Neural progenitor cell (in vitro differentiated cells): ENCODE measurements around the gene DAGLB. TPM values are rescaled to one million over a fixed set of nuclear protein-coding genes. Genes with fewer than 3 reads are reported as not detected.

ENCODE experiments used
- DNase-seq: peaks from one replicate; pipeline ENCODE4 v3.0.0-alpha.2; 2016; ENCODE audit warnings: low spot score
- H2AFZ ChIP-seq: fragments of 200-600 bp; sonication (generic); replicated peaks from 2 replicates; pipeline ENCODE4 v1.6.1; 2016; ENCODE audit warnings: antibody characterized with exemption
- H3F3A ChIP-seq: fragments of 200-600 bp; sonication (generic); 2 replicates; pipeline ENCODE4 v1.6.1; 2016; ENCODE audit warnings: antibody characterized with exemption, low read depth
- H3K27ac ChIP-seq: fragments of 200-600 bp; sonication (generic); 2 replicates; pipeline ENCODE4 v1.5.1; 2016; ENCODE audit warnings: mild to moderate bottlenecking
- H3K27me3 ChIP-seq: fragments of 200-600 bp; sonication (generic); 2 replicates; pipeline ENCODE4 v1.6.1; 2016; ENCODE audit warnings: mild to moderate bottlenecking, moderate library complexity
- H3K36me3 ChIP-seq: fragments of 200-600 bp; sonication (generic); 2 replicates; pipeline ENCODE4 v1.5.1; 2016
- H3K4me1 ChIP-seq: fragments of 200-600 bp; sonication (generic); 2 replicates; pipeline ENCODE4 v1.6.1; 2016; ENCODE audit warnings: mixed run types
- H3K4me2 ChIP-seq: fragments of 200-600 bp; sonication (generic); 2 replicates; pipeline ENCODE4 v1.6.1; 2016
- H3K4me3 ChIP-seq: fragments of 200-600 bp; sonication (generic); 2 replicates; pipeline ENCODE4 v1.5.1; 2016
- H3K79me2 ChIP-seq: fragments of 200-600 bp; sonication (generic); 2 replicates; pipeline ENCODE4 v1.6.1; 2016; ENCODE audit warnings: low read depth
- H3K9ac ChIP-seq: fragments of 200-600 bp; sonication (generic); 2 replicates; pipeline ENCODE4 v1.6.1; 2016
- H3K9me3 ChIP-seq: fragments of 200-600 bp; sonication (generic); 2 replicates; pipeline ENCODE4 v1.5.1; 2016; ENCODE audit warnings: low read depth
- H4K20me1 ChIP-seq: fragments of 200-600 bp; sonication (generic); 2 replicates; pipeline ENCODE4 v1.6.1; 2016; ENCODE audit warnings: low read depth
- H3K27ac Mint-ChIP-seq: 3 replicates; pipeline ENCODE4 v1.8.0; 2021; ENCODE audit warnings: mixed read lengths
- H3K27me3 Mint-ChIP-seq: 2 replicates; pipeline ENCODE4 v1.8.0; 2022; ENCODE audit warnings: low read depth, mild to moderate bottlenecking, inconsistent platforms, moderate library complexity, mixed read lengths; ENCODE audit not compliant: insufficient read depth
- H3K36me3 Mint-ChIP-seq: 3 replicates; pipeline ENCODE4 v1.8.0; 2021; ENCODE audit warnings: mixed read lengths
- H3K4me1 Mint-ChIP-seq: 3 replicates; pipeline ENCODE4 v1.8.0; 2021; ENCODE audit warnings: mixed read lengths
- H3K4me3 Mint-ChIP-seq: 3 replicates; pipeline ENCODE4 v1.8.0; 2021; ENCODE audit warnings: mild to moderate bottlenecking, moderate library complexity, mixed read lengths
- H3K9me3 Mint-ChIP-seq: 3 replicates; pipeline ENCODE4 v1.8.0; 2020; ENCODE audit warnings: mixed read lengths
- CTCF ChIP-seq: fragments of 200-600 bp; sonication (generic); IDR thresholded peaks from 2 replicates; pipeline ENCODE4 v1.5.1; 2017; ENCODE audit warnings: antibody characterized with exemption, mild to moderate bottlenecking
- EZH2 ChIP-seq: fragments of 200-600 bp; sonication (generic); IDR thresholded peaks from 2 replicates; pipeline ENCODE4 v1.6.1; 2017; ENCODE audit warnings: antibody characterized with exemption, mild to moderate bottlenecking, moderate library complexity
- EZH2phosphoT487 ChIP-seq: fragments of 200-600 bp; sonication (generic); IDR thresholded peaks from 2 replicates; pipeline ENCODE4 v1.6.1; 2017; ENCODE audit warnings: antibody characterized with exemption
- total RNA-seq: library from RNA; depleted of rRNA; stranded (reverse); fragments of >200 nt; gene quantifications from 2 replicates; pipeline ENCODE4 v1.2.3, GENCODE V29; 2015; ENCODE audit warnings: low replicate concordance

DAGLB gene
- total RNA-seq, 1 donor from 2014 or later, result 28.0 TPM

GRCh38 chr7:6433784-6434615, 13.8 kb downstream of the DAGLB start:
- DNase-seq, result no peak
- Mint-ChIP-seq H3K9me3 (no peaks in the 10 kb centered on the region), H3K4me1 (no peaks in the 10 kb centered on the region), H3K4me3 (no peak overlapping the region), H3K36me3 (peaks cover 20% of the 10 kb centered on the region), H3K27ac (no peak overlapping the region), H3K27me3 (peaks cover 5% of the 10 kb centered on the region)
- peaks cover 9% of the 10 kb centered on the region for H3F3A ChIP-seq
- no peaks in the 10 kb centered on the region for H3K9me3 ChIP-seq
- no peaks in the 10 kb centered on the region for H3K27me3 ChIP-seq
- H3K79me2 ChIP-seq, result peaks cover 35% of the 10 kb centered on the region
- no peak overlapping the region for H3K4me3 ChIP-seq
- H3K4me1 ChIP-seq, result no peaks in the 10 kb centered on the region
- H4K20me1 ChIP-seq, result peaks cover 16% of the 10 kb centered on the region
- no peak for TF ChIP-seq EZH2phosphoT487
- TF ChIP-seq CTCF, result no peak
- TF ChIP-seq EZH2, result no peak
- no peak overlapping the region for H3K4me2 ChIP-seq
- H3K27ac ChIP-seq, result no peak overlapping the region
- H2AFZ ChIP-seq, result no peak overlapping the region
- no peaks in the 10 kb centered on the region for H3K36me3 ChIP-seq
- H3K9ac ChIP-seq, result no peak overlapping the region

GRCh38 chr7:6432781-6433180, 15.0 kb downstream of the DAGLB start:
- TF ChIP-seq EZH2phosphoT487 (no peak), EZH2 (no peak), CTCF (no peak)
- peak overlapping the region; percentile 60 for H3K27ac Mint-ChIP-seq
- no peak overlapping the region for H3K27ac ChIP-seq

GRCh38 chr7:6430974-6431373, 16.8 kb downstream of the DAGLB start:
- Histone ChIP-seq H4K20me1 (peaks cover 10% of the 10 kb centered on the region), H3K4me3 (no peak overlapping the region), H3K4me2 (no peak overlapping the region), H3F3A (peaks cover 3% of the 10 kb centered on the region), H3K79me2 (peaks cover 15% of the 10 kb centered on the region), H3K27me3 (no peaks in the 10 kb centered on the region), H2AFZ (no peak overlapping the region), H3K9me3 (no peaks in the 10 kb centered on the region), H3K9ac (no peak overlapping the region), H3K27ac (no peak overlapping the region), H3K36me3 (no peaks in the 10 kb centered on the region), H3K4me1 (no peaks in the 10 kb centered on the region)
- Mint-ChIP-seq H3K36me3 (peaks cover 24% of the 10 kb centered on the region), H3K4me1 (no peaks in the 10 kb centered on the region), H3K27ac (no peak overlapping the region), H3K27me3 (peaks cover 3% of the 10 kb centered on the region), H3K9me3 (no peaks in the 10 kb centered on the region), H3K4me3 (no peak overlapping the region)
- no peak for DNase-seq
- no peak for TF ChIP-seq CTCF
- no peak for TF ChIP-seq EZH2
- no peak for TF ChIP-seq EZH2phosphoT487

More at GRCh38 chr7:6432781-6433180, 15.0 kb downstream of the DAGLB start:
- no peaks in the 10 kb centered on the region for H3K9me3 Mint-ChIP-seq
- H3K4me3 Mint-ChIP-seq, result no peak overlapping the region
- no peak overlapping the region for H3K4me2 ChIP-seq
- no peaks in the 10 kb centered on the region for H3K36me3 ChIP-seq
- peaks cover 5% of the 10 kb centered on the region for H3K27me3 Mint-ChIP-seq
- H3K4me3 ChIP-seq, result no peak overlapping the region
- no peaks in the 10 kb centered on the region for H3K9me3 ChIP-seq
- no peaks in the 10 kb centered on the region for H3K4me1 ChIP-seq
- DNase-seq, result no peak
- H3K27me3 ChIP-seq, result no peaks in the 10 kb centered on the region
- H3K79me2 ChIP-seq, result peaks cover 22% of the 10 kb centered on the region
- H3F3A ChIP-seq, result peaks cover 9% of the 10 kb centered on the region
- H3K9ac ChIP-seq, result no peak overlapping the region
- H3K36me3 Mint-ChIP-seq, result peaks cover 21% of the 10 kb centered on the region
- H3K4me1 Mint-ChIP-seq, result no peaks in the 10 kb centered on the region
- H4K20me1 ChIP-seq, result peaks cover 16% of the 10 kb centered on the region
- no peak overlapping the region for H2AFZ ChIP-seq
